HFFc6 (cell line): ENCODE results near the gene MFSD12. TPM values are rescaled to one million over a fixed set of nuclear protein-coding genes. Genes with fewer than 3 reads are reported as not detected.
"Not testable (repeated sequence)": the region's sequence is repeated elsewhere in the genome, so short reads cannot be mapped to it uniquely, and the experiment has no call there.

ENCODE experiments used
- DNase-seq: peaks from one replicate; pipeline ENCODE4 v3.0.0-alpha.2; 2018
- H3K27ac Mint-ChIP-seq: 2 replicates; pipeline ENCODE4 v1.8.0; 2020; ENCODE audit warnings: mild to moderate bottlenecking, mixed read lengths
- H3K27me3 Mint-ChIP-seq: 2 replicates; pipeline ENCODE4 v1.8.0; 2021; ENCODE audit warnings: mild to moderate bottlenecking, moderate library complexity, mixed read lengths; ENCODE audit not compliant: insufficient read depth
- H3K36me3 Mint-ChIP-seq: 2 replicates; pipeline ENCODE4 v1.8.0; 2021; ENCODE audit warnings: low read depth, mixed read lengths
- H3K4me1 Mint-ChIP-seq: 2 replicates; pipeline ENCODE4 v1.8.0; 2020; ENCODE audit warnings: low read depth, mixed read lengths
- H3K4me3 Mint-ChIP-seq: 2 replicates; pipeline ENCODE4 v1.8.0; 2020; ENCODE audit warnings: mild to moderate bottlenecking, moderate library complexity, mixed read lengths
- H3K9me3 Mint-ChIP-seq: 2 replicates; pipeline ENCODE4 v1.8.0; 2020; ENCODE audit warnings: mild to moderate bottlenecking, mixed read lengths
- CTCF ChIP-seq: fragments of 200-600 bp; sonication (generic); IDR thresholded peaks from 2 replicates; pipeline ENCODE4 v1.5.0; 2021; ENCODE audit warnings: antibody characterized with exemption, mild to moderate bottlenecking
- total RNA-seq, 6 experiments: library from RNA; stranded (reverse); fragmentation: NEBNext Ultra II Directional; extraction: Animal tissue kit (Norgen Biotek cat#: 25700); gene quantifications; 2 replicates in 1 of 6; 3 replicates in 5 of 6; pipeline ENCODE4 v1.2.3, GENCODE V29; 2021

MFSD12 gene
- total RNA-seq, 6 experiments from 2014 or later: 75.1 to 101 (median 79.6) TPM

- Mint-ChIP-seq H3K9me3 (peaks cover 5% of the 10 kb centered on the region; the same call in 1 of the 2 replicates), H3K27me3 (peaks cover 12% of the 10 kb centered on the region), H3K4me3 (no peak overlapping the region), H3K27ac (no peak overlapping the region), H3K4me1 (no peaks in the 10 kb centered on the region), H3K36me3 (no peaks in the 10 kb centered on the region; the same call in 1 of the 2 replicates)
- DNase-seq: no peak
- no peak for TF ChIP-seq CTCF
Observed at GRCh38 chr19:3589439-3589838, 32.1 kb upstream of the MFSD12 start.

GRCh38 chr19:3586707-3587346 lies 29.4 kb upstream of the MFSD12 start:
- Mint-ChIP-seq H3K4me1 (no peaks in the 10 kb centered on the region), H3K4me3 (no peak overlapping the region), H3K9me3 (peaks cover 5% of the 10 kb centered on the region; the same call in 1 of the 2 replicates), H3K27ac (no peak overlapping the region), H3K27me3 (peaks cover 12% of the 10 kb centered on the region), H3K36me3 (no peaks in the 10 kb centered on the region)
- no peak for DNase-seq
- no peak for TF ChIP-seq CTCF

GRCh38 chr19:3586127-3586626 lies 28.8 kb upstream of the MFSD12 start:
- Mint-ChIP-seq H3K27ac (no peak overlapping the region), H3K4me1 (no peaks in the 10 kb centered on the region), H3K4me3 (no peak overlapping the region), H3K9me3 (peaks cover 5% of the 10 kb centered on the region; the same call in 1 of the 2 replicates), H3K36me3 (no peaks in the 10 kb centered on the region), H3K27me3 (peaks cover 7% of the 10 kb centered on the region)
- DNase-seq: no peak
- TF ChIP-seq CTCF: peak; percentile 75

GRCh38 chr19:3585301-3586126 lies 28.1 kb upstream of the MFSD12 start, which contains the start of gene GIPC3:
Gene GIPC3 (plus strand): TSS chr19:3585478. CDS start chr19:3585598, 120 bp downstream.
- no peak for TF ChIP-seq CTCF
- Mint-ChIP-seq H3K4me1 (peaks cover 5% of the 10 kb centered on the region), H3K27me3 (peaks cover 4% of the 10 kb centered on the region), H3K27ac (no peak within 1 kb of the TSS), H3K36me3 (no peaks in the 10 kb centered on the region), H3K4me3 (no peak within 1 kb of the TSS), H3K9me3 (no peaks in the 10 kb centered on the region; the same call in 1 of the 2 replicates)
- no peak for DNase-seq

GRCh38 chr19:3584036-3584802 lies 26.8 kb upstream of the MFSD12 start:
- H3K36me3 Mint-ChIP-seq, H3K27ac Mint-ChIP-seq, DNase-seq, H3K9me3 Mint-ChIP-seq, H3K4me3 Mint-ChIP-seq, H3K27me3 Mint-ChIP-seq: not testable (repeated sequence)
- H3K4me1 Mint-ChIP-seq: peaks cover 18% of the 10 kb centered on the region

- H3K36me3 Mint-ChIP-seq, DNase-seq, H3K27me3 Mint-ChIP-seq, H3K9me3 Mint-ChIP-seq, H3K27ac Mint-ChIP-seq, H3K4me3 Mint-ChIP-seq: not testable (repeated sequence)
- H3K4me1 Mint-ChIP-seq: peaks cover 23% of the 10 kb centered on the region
Observed at GRCh38 chr19:3581792-3582191, 24.4 kb upstream of the MFSD12 start.
